ENCODE data around the gene SLIT1. TPM values are rescaled to one million over a fixed set of nuclear protein-coding genes. Genes with fewer than 3 reads are reported as not detected.

The SLIT1 gene
- total and polyA plus RNA-seq, 2 of the 8 experiments (the other 6 are each of a cell fraction or from before 2014, with no cell fraction given), result 0.70 to 0.88 TPM

DNA sequence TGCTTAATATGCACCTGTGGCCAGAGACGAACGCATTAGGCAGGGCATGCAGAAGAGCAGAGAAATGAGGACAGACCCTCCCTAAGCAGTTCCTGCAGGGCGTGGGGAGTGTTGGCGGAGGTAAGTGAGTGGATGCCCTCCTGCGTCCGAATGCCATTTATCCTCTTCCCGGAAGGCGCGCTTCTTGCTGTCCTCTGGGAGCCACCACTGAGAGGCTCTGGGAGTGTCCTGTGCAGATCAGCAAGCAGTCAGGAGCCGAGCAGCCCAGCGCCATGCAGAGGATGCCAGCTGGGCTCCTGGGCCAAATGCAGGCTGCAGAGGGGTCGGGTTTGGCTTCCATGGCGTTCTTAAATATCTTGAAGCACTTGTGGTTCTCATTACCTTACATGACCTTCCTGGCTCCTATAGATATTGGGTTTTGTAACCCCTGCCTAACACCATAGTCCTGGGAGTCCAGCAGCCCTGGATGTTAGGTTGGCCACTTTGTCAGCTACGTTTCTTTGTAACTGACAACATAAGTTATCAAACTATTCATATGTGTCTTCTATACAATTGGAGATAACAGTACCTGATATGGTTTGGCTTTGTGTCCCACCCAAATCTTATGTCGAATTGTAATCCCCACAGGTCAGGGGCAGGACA, 30.0 kb upstream of the SLIT1 start (continued):
- TF ChIP-seq HDAC2 (IDR thresholded peaks at IDR 0.05; ENCODE audit: borderline replicate concordance in 1 of 2, low read depth in 2 of 2, low read length in 2 of 2) (no peak), KDM1A (IDR thresholded peaks at IDR 0.05; ENCODE audit: borderline replicate concordance, low read length) (no peak)

All from H1 (cell line).